ENCODE measurements around the gene PNPO. TPM values are rescaled to one million over a fixed set of nuclear protein-coding genes. Genes with fewer than 3 reads are reported as not detected.

Gene PNPO
- total RNA-seq, 1 experiment from 2014 or later: 110 TPM

GRCh38 chr17:47899643-47900042 lies 41.7 kb upstream of the PNPO start:
- Histone ChIP-seq H3K36me3 (ENCODE audit: control insufficient read depth, insufficient read depth, low read length) (peaks cover 8% of the 10 kb centered on the region), H3K9me3 (no peaks in the 10 kb centered on the region), H3K27me3 (replicated peaks; ENCODE audit: control insufficient read depth, insufficient read depth, low read length) (no peaks in the 10 kb centered on the region), H3K4me1 (peaks cover 7% of the 10 kb centered on the region), H3K4me3 (ENCODE audit: low read depth, low read length) (no peak overlapping the region)
- no peaks in the 10 kb centered on the region for H3K9me3 Mint-ChIP-seq (ENCODE audit: unreplicated experiment)
- peaks cover 20% of the 10 kb centered on the region for H3K36me3 Mint-ChIP-seq (ENCODE audit: insufficient read depth, unreplicated experiment)
- H3K4me3 Mint-ChIP-seq (ENCODE audit: unreplicated experiment): no peak overlapping the region
- ChIA-PET POLR2A (no interaction called here), CTCF (interaction anchor here (1.0 to 1.2 kb wide), 2 partner anchors 57 to 71 kb away, joined by 3 read pairs; partner anchors contain the start of gene CDK5RAP3)
- DNase-seq: no peak
- TF ChIP-seq, protein P1, sequence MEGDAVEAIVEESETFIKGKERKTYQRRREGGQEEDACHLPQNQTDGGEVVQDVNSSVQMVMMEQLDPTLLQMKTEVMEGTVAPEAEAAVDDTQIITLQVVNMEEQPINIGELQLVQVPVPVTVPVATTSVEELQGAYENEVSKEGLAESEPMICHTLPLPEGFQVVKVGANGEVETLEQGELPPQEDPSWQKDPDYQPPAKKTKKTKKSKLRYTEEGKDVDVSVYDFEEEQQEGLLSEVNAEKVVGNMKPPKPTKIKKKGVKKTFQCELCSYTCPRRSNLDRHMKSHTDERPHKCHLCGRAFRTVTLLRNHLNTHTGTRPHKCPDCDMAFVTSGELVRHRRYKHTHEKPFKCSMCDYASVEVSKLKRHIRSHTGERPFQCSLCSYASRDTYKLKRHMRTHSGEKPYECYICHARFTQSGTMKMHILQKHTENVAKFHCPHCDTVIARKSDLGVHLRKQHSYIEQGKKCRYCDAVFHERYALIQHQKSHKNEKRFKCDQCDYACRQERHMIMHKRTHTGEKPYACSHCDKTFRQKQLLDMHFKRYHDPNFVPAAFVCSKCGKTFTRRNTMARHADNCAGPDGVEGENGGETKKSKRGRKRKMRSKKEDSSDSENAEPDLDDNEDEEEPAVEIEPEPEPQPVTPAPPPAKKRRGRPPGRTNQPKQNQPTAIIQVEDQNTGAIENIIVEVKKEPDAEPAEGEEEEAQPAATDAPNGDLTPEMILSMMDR (IDR thresholded peaks at IDR 0.05; ENCODE audit: insufficient read depth in 1 of 2, low read depth in 1 of 2, low read length in 1 of 2, severe bottlenecking in 1 of 2, unreplicated experiment in 1 of 2): no peak
- no peak overlapping the region for H3K27ac Mint-ChIP-seq (ENCODE audit: unreplicated experiment)
- BruUV-seq (replicated peaks): no TSS peak
- intact Hi-C loops (cut with micrococcal nuclease; ENCODE audit: unreplicated experiment): no loop called here
- peaks cover 2% of the 10 kb centered on the region for H3K27me3 Mint-ChIP-seq (ENCODE audit: insufficient read depth, unreplicated experiment)
- H3K4me1 Mint-ChIP-seq (ENCODE audit: low read depth, unreplicated experiment): peaks cover 11% of the 10 kb centered on the region

GRCh38 chr17:47901423-47901822 lies 39.9 kb upstream of the PNPO start:
- Mint-ChIP-seq H3K27ac (ENCODE audit: unreplicated experiment) (no peak overlapping the region), H3K4me3 (ENCODE audit: unreplicated experiment) (no peak overlapping the region), H3K36me3 (ENCODE audit: insufficient read depth, unreplicated experiment) (peaks cover 8% of the 10 kb centered on the region), H3K9me3 (ENCODE audit: unreplicated experiment) (no peaks in the 10 kb centered on the region), H3K27me3 (ENCODE audit: insufficient read depth, unreplicated experiment) (no peaks in the 10 kb centered on the region), H3K4me1 (ENCODE audit: low read depth, unreplicated experiment) (peaks cover 9% of the 10 kb centered on the region)
- intact Hi-C loops (cut with micrococcal nuclease; ENCODE audit: unreplicated experiment): no loop called here
- peaks cover 5% of the 10 kb centered on the region for H3K4me1 ChIP-seq
- TF ChIP-seq, protein P1 (IDR thresholded peaks at IDR 0.05; ENCODE audit: insufficient read depth in 1 of 2, low read depth in 1 of 2, low read length in 1 of 2, severe bottlenecking in 1 of 2, unreplicated experiment in 1 of 2): no peak
- BruUV-seq (replicated peaks): no TSS peak
- H3K27me3 ChIP-seq (replicated peaks; ENCODE audit: control insufficient read depth, insufficient read depth, low read length): no peaks in the 10 kb centered on the region
- ChIA-PET CTCF (interaction anchor here (0.5 kb wide), 1 partner anchor 267 kb away, joined by 3 read pairs; no protein-coding TSS in a partner anchor), POLR2A (no interaction called here)
- H3K36me3 ChIP-seq (ENCODE audit: control insufficient read depth, insufficient read depth, low read length): peaks cover 8% of the 10 kb centered on the region
- H3K9me3 ChIP-seq: no peaks in the 10 kb centered on the region
- DNase-seq: no peak
- no peak overlapping the region for H3K4me3 ChIP-seq (ENCODE audit: low read depth, low read length)

DNA sequence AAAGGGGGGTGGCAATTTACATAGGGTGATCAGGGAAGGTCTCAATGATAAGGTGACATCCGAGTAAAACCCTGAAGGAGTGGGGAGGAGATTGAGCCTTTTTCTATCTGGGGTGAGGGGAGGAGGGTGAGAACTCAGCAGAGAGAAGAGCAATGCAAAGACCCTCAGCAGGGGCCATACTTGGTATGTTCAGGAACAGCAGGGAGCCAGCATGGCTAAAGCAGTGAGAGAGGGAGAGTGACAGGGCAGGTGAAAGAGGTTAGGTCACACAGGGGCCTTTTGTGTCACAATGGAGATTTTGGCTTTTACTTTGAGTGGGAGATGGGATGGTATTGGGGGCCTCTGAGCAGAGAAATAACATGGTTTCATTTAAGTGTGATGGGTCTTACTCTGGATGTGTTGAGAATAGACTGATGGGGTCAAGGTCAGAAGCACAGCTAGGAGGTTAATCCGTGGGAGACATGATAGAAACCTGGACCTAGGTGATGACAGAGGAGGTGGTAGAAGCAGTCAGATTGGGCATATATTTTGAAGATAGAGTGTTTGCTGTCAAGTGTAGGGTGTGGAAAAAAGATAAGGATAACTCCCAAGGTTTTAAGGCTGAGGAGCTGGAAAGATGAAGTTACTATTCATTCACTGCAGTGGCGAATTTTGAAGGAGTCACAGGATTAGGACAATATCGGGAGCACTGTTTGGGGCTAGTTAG lies 39.2 kb upstream of the PNPO start:
- ChIA-PET POLR2A (interaction anchor here (0.5 kb wide), 1 partner anchor 15 kb away, joined by 4 read pairs; no protein-coding TSS in a partner anchor), CTCF (interaction anchor here (0.5 to 1.3 kb wide), 3 partner anchors 9 to 267 kb away, joined by 3 to 14 read pairs (median 4); partner anchors contain the start of gene CDK5RAP3)
- no TSS peak for BruUV-seq (replicated peaks)
- intact Hi-C loops (cut with micrococcal nuclease; ENCODE audit: unreplicated experiment): no loop called here
- H3K27me3 ChIP-seq (replicated peaks; ENCODE audit: control insufficient read depth, insufficient read depth, low read length): no peaks in the 10 kb centered on the region
- peaks cover 4% of the 10 kb centered on the region for H3K4me1 ChIP-seq
- TF ChIP-seq, protein P1 (IDR thresholded peaks at IDR 0.05; ENCODE audit: insufficient read depth in 1 of 2, low read depth in 1 of 2, low read length in 1 of 2, severe bottlenecking in 1 of 2, unreplicated experiment in 1 of 2): no peak
- H3K4me3 ChIP-seq (ENCODE audit: low read depth, low read length): no peak overlapping the region
- Mint-ChIP-seq H3K27me3 (ENCODE audit: insufficient read depth, unreplicated experiment) (no peaks in the 10 kb centered on the region), H3K36me3 (ENCODE audit: insufficient read depth, unreplicated experiment) (peaks cover 1% of the 10 kb centered on the region), H3K4me3 (ENCODE audit: unreplicated experiment) (no peak overlapping the region), H3K9me3 (ENCODE audit: unreplicated experiment) (no peaks in the 10 kb centered on the region), H3K4me1 (ENCODE audit: low read depth, unreplicated experiment) (peaks cover 4% of the 10 kb centered on the region), H3K27ac (ENCODE audit: unreplicated experiment) (no peak overlapping the region)
- no peak for DNase-seq
- peaks cover 8% of the 10 kb centered on the region for H3K36me3 ChIP-seq (ENCODE audit: control insufficient read depth, insufficient read depth, low read length)
- no peaks in the 10 kb centered on the region for H3K9me3 ChIP-seq

Measured in Caco-2 (cell line).